ENCODE results near the gene HOXC5. TPM values are rescaled to one million over a fixed set of nuclear protein-coding genes. Genes with fewer than 3 reads are reported as not detected.

Gene HOXC5
- total and polyA plus RNA-seq, 2 donors (not counting 1 experiment from before 2014, with no cell fraction given), result not detected

DNA sequence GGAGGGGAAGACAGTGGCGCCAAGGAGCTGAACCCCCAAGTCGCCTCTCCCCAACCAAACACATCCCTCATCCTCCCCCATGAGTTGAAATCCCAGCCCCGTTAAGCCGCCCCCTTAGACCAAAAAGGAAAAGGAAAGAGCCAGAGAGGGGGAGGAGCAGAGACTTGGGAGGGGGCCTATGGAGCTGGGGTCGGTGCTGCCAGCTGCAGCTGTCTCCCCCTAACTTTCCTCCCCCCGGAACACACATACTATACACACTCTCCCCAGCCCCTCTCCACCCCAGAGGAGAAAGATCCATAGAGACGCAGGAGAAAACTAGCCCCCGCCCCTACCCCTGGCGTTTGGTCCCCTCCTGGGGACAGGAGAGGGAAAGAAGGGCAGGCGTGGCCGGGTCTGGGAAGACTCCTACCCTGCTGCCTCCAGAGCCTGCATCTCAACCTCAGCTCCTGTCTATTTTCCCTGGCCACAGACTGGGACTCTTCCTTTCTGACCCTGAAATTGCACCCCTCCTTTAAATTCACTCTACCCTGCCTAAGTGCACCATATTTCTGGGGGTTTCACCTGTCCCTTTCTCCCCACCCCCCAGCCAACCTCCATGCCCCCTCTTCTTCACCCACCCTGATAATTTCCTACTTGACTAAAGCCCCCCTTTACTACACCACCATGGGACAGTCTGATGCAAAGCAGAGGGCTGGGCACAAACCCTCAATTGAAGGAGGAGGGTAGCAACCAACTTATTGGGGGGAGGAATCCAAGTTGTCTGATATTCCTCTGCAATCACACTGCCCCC lies 34.5 kb upstream of the HOXC5 start:
- Mint-ChIP-seq H3K9me3 (ENCODE audit: insufficient read depth) (no peaks in the 10 kb centered on the region), H3K4me1 (peaks cover 33% of the 10 kb centered on the region), H3K4me3 (no peak overlapping the region), H3K27me3 (peaks cover 86% of the 10 kb centered on the region), H3K27ac (no peak overlapping the region)
- ATAC-seq (ENCODE audit: low read depth) (no peak), DNase-seq (no peak)
- H2AFZ ChIP-seq (ENCODE audit: insufficient read depth, low read depth, low read length, poor library complexity, severe bottlenecking), result no peak overlapping the region
- no peaks in the 10 kb centered on the region for H3K79me2 ChIP-seq (ENCODE audit: control insufficient read depth, insufficient read depth, low read length)
- WGBS (ENCODE audit: insufficient coverage), result 0% methylated on average over 1 of the region's 11 CpGs
- no peak overlapping the region for H3K27ac ChIP-seq (ENCODE audit: low read length in 2 of 2)
- no peak overlapping the region for H3K4me2 ChIP-seq (replicated peaks; ENCODE audit: low read depth, low read length, poor library complexity, severe bottlenecking)
- H4K20me1 ChIP-seq (ENCODE audit: control insufficient read depth, insufficient read depth, low read length, poor library complexity, severe bottlenecking), result no peaks in the 10 kb centered on the region
- CTCF ChIA-PET, result interaction anchor here (0.7 to 5.0 kb wide), 5 partner anchors 7 to 209 kb away, joined by 3 to 20 read pairs (median 3); no protein-coding TSS in a partner anchor
- POLR2A ChIA-PET, result no interaction called here
- intact Hi-C loops (cut with micrococcal nuclease), result loop anchor here (5.0 kb wide), 2 partner anchors 34 to 46 kb away; partner anchors contain the start of genes HOXC12 and HOXC5
- TF ChIP-seq, protein P1, sequence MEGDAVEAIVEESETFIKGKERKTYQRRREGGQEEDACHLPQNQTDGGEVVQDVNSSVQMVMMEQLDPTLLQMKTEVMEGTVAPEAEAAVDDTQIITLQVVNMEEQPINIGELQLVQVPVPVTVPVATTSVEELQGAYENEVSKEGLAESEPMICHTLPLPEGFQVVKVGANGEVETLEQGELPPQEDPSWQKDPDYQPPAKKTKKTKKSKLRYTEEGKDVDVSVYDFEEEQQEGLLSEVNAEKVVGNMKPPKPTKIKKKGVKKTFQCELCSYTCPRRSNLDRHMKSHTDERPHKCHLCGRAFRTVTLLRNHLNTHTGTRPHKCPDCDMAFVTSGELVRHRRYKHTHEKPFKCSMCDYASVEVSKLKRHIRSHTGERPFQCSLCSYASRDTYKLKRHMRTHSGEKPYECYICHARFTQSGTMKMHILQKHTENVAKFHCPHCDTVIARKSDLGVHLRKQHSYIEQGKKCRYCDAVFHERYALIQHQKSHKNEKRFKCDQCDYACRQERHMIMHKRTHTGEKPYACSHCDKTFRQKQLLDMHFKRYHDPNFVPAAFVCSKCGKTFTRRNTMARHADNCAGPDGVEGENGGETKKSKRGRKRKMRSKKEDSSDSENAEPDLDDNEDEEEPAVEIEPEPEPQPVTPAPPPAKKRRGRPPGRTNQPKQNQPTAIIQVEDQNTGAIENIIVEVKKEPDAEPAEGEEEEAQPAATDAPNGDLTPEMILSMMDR (IDR thresholded peaks at IDR 0.05), result no peak
- TF ChIP-seq EZH2 (IDR thresholded peaks at IDR 0.05; ENCODE audit: borderline replicate concordance, insufficient read depth, low read depth, low read length, poor library complexity, severe bottlenecking), result no peak
- H3K9me3 ChIP-seq (ENCODE audit: control extremely low read depth in 1 of 3, control insufficient read depth in 2 of 3, insufficient read depth in 1 of 3, low read length in 2 of 3), result peaks cover 0 to 68% (median 0%) of the 10 kb centered on the region in 3 donors
- H3K27me3 ChIP-seq (replicated peaks in 1 of 4; ENCODE audit: control extremely low read depth in 1 of 4, control insufficient read depth in 3 of 4, insufficient read depth in 4 of 4, low read length in 3 of 4), result peaks cover 0 to 99% (median 83%) of the 10 kb centered on the region in 4 experiments
- no peaks in the 10 kb centered on the region for H3K36me3 ChIP-seq (replicated peaks in 1 of 2; ENCODE audit: control extremely low read depth in 1 of 2, control insufficient read depth in 1 of 2, extremely low read depth in 1 of 2, insufficient read depth in 2 of 2, low read length in 1 of 2)
- no peak overlapping the region for H3K9ac ChIP-seq (ENCODE audit: low read length)
- H3K4me1 ChIP-seq (ENCODE audit: control insufficient read depth in 2 of 2, insufficient read depth in 2 of 2, low read length in 2 of 2), result peaks cover 37 to 66% of the 10 kb centered on the region in 2 donors
- no peak overlapping the region for H3K4me3 ChIP-seq (ENCODE audit: control extremely low read depth in 1 of 5, extremely low read depth in 1 of 5, insufficient read depth in 1 of 5, low read depth in 2 of 5, low read length in 4 of 5)

DNA sequence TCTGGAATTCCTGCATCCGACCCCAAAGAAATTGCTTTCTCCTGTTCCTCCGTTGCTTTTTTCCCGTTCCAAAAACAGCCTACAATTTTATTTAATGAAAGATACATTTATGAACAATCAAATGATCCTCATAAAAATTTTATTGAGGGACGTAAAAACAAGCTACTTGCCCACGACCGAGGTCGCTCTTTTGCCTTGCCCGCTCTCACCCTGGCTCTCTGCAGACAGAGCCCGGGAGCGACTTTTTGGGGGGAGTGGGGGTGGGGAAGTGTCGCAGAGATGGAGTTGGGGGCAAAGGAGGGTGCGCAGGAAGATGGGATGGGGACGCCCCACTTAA lies 34.0 kb upstream of the HOXC5 start:
- H3K4me3 Mint-ChIP-seq, result no peak overlapping the region
- no peak overlapping the region for H3K4me2 ChIP-seq (replicated peaks; ENCODE audit: low read depth, low read length, poor library complexity, severe bottlenecking)
- peaks cover 37 to 66% of the 10 kb centered on the region in 2 donors for H3K4me1 ChIP-seq (ENCODE audit: control insufficient read depth in 2 of 2, insufficient read depth in 2 of 2, low read length in 2 of 2)
- peaks cover 86% of the 10 kb centered on the region for H3K27me3 Mint-ChIP-seq
- H3K9ac ChIP-seq (ENCODE audit: low read length), result no peak overlapping the region
- no peak overlapping the region for H2AFZ ChIP-seq (ENCODE audit: insufficient read depth, low read depth, low read length, poor library complexity, severe bottlenecking)
- H3K79me2 ChIP-seq (ENCODE audit: control insufficient read depth, insufficient read depth, low read length), result no peaks in the 10 kb centered on the region
- no peak for DNase-seq
- H3K36me3 ChIP-seq (replicated peaks in 1 of 2; ENCODE audit: control extremely low read depth in 1 of 2, control insufficient read depth in 1 of 2, extremely low read depth in 1 of 2, insufficient read depth in 2 of 2, low read length in 1 of 2), result no peaks in the 10 kb centered on the region
- POLR2A ChIA-PET, result no interaction called here
- no peak overlapping the region for H3K27ac ChIP-seq (ENCODE audit: low read length in 2 of 2)
- no peaks in the 10 kb centered on the region for H3K9me3 Mint-ChIP-seq (ENCODE audit: insufficient read depth)
- H4K20me1 ChIP-seq (ENCODE audit: control insufficient read depth, insufficient read depth, low read length, poor library complexity, severe bottlenecking), result no peaks in the 10 kb centered on the region
- H3K27ac Mint-ChIP-seq, result no peak overlapping the region
- no peak overlapping the region for H3K4me3 ChIP-seq (ENCODE audit: control extremely low read depth in 1 of 5, extremely low read depth in 1 of 5, insufficient read depth in 1 of 5, low read depth in 2 of 5, low read length in 4 of 5)
- intact Hi-C loops (cut with micrococcal nuclease), result loop anchor here (5.0 kb wide), 2 partner anchors 33 to 47 kb away; partner anchors contain the start of genes HOXC12 and HOXC5
- ATAC-seq (ENCODE audit: low read depth), result no peak
- H3K27me3 ChIP-seq (replicated peaks in 1 of 4; ENCODE audit: control extremely low read depth in 1 of 4, control insufficient read depth in 3 of 4, insufficient read depth in 4 of 4, low read length in 3 of 4), result peaks cover 0 to 99% (median 83%) of the 10 kb centered on the region in 4 experiments
- WGBS (ENCODE audit: insufficient coverage), result 16% methylated on average over 6 of the region's 13 CpGs
- CTCF ChIA-PET, result interaction anchor here (0.9 to 5.0 kb wide), 4 partner anchors 14 to 208 kb away, joined by 3 to 20 read pairs (median 10); partner anchors contain the start of gene HOXC10
- H3K9me3 ChIP-seq (ENCODE audit: control extremely low read depth in 1 of 3, control insufficient read depth in 2 of 3, insufficient read depth in 1 of 3, low read length in 2 of 3), result peaks cover 0 to 67% (median 0%) of the 10 kb centered on the region in 3 donors
- TF ChIP-seq, protein P1 (IDR thresholded peaks at IDR 0.05), result no peak
- no peak for TF ChIP-seq EZH2 (IDR thresholded peaks at IDR 0.05; ENCODE audit: borderline replicate concordance, insufficient read depth, low read depth, low read length, poor library complexity, severe bottlenecking)
- peaks cover 32% of the 10 kb centered on the region for H3K4me1 Mint-ChIP-seq
